GM23248 (cell line): ENCODE data around the gene ETHE1.

Source experiments
- EZH2 ChIP-seq: fragments of 200-600 bp; sonication (generic); IDR thresholded peaks from 2 replicates; pipeline ENCODE4 v1.6.1; 2018; ENCODE audit warnings: antibody characterized with exemption, mild to moderate bottlenecking; ENCODE audit not compliant: insufficient read depth, poor library complexity, severe bottlenecking
- EZH2phosphoT487 ChIP-seq: fragments of 200-600 bp; sonication (generic); IDR thresholded peaks from 2 replicates; pipeline ENCODE4 v1.6.1; 2018; ENCODE audit warnings: antibody characterized with exemption, moderate library complexity, mild to moderate bottlenecking, low read depth; ENCODE audit not compliant: insufficient read depth

DNA sequence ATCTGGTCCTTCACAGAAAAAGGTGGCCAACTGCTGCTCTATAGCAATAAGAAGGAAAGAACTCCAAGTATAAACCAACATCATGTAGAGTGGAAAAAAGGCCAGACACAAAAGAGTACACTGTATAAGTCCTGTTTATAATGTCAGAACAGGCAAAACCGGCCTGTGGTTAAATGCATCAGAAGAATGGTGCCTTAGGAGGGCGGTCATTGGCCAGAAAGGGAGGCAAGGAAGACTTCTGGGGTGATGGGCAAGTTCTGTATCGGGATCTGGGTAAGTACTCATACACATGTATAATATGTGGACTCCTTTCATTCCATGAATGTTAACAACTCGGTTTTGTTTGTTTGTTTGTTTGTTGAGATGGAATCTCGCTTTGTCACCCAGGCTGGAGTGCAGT lies 4.1 kb downstream of the ETHE1 start:
- no peak for TF ChIP-seq EZH2phosphoT487
- no peak for TF ChIP-seq EZH2
